ENCODE results near the gene EN2.

The EN2 gene

DNA sequence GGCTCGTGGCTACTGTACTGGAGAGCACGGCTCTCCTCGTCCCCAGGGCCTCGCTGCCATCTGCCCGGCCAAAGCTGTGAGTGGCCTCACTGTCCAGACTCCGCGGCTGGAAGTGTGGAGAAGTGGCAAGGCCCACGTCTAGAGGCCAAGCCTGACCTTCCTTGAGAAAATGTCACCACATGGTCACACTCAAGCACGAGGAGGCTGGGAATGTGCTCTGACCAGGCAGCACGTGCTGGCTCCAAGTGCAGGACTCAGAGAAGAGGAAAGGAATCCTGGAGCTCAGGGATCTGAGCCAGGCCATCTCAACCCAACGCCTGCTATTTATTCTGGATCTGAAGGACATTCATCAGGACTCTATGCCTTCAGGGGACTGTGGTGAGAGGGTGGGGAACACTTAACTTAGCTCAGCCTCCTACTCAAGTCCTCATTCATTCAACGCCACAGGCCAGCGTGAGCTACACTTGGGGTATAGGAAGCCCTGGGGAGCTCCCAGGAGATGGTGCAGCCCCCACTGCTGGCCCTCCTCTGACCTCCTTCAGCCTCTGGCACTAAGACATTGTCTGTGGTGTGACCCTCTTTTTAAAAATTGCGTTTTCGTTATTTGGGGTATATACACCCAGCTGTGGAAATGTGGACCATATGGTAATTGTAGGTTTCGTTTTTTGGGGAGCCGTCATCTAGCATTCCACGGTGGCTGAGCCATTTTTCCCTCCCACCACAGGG is 29.0 kb downstream of the EN2 start:
- in situ Hi-C loops (cut with HindIII; ENCODE audit: low sequenced_read_pairs): no loop called here
- DNase-seq (ENCODE audit: low read depth, low spot score): no peak
- no peak for TF ChIP-seq CTCF (IDR thresholded peaks at IDR 0.05; ENCODE audit: low read depth, low read length)
- H3K4me3 ChIP-seq (ENCODE audit: low read depth, low read length): no peak overlapping the region

DNA sequence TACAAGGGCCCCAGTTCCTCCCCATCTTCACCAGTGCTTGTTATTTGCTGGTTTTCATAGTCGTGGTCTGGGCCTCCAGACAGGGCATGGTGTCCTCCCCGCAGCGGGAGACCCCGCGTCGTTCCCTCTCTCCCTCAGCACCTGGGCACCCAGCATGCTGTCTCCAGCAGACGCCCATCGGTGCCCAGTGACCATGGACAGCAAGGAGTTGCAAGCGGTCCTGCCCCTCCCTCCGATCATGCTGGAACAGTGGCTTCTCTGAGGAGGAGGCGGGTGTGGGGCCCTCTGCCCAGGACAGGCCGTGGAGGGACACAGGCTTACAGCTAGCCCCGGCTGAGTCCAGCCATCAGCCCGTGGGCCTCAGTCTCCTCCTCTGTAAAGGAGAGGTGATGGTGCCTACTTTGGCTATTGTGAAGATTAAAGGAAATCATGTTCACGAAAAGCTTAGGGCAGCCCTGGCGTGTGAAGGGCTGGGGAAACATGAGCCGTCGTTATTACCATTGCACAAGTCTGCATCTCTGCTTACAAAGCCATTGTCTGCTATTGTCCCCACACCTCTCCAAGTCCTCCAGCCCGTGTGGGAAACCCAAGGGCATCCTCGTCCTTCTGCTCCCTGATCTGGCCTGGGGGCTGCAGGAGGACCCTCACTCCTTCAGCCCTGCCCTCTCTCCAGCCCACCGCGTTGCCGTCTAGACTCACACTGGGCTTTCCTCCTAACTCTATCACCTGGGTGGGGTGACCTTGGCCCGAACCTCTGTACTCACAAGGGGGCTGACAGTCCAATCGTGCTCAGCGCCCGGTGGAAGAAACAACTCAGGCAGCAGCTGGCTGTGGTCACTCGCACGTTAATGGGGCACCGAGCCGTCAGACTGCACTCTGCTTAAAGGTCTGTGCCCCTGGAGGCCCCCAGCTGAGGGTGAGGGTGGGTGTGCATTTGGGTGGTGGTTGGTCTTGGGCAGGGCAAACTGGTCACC is 29.9 kb downstream of the EN2 start:
- no peak for DNase-seq (ENCODE audit: low read depth, low spot score)
- no peak for TF ChIP-seq CTCF (IDR thresholded peaks at IDR 0.05; ENCODE audit: low read depth, low read length)
- in situ Hi-C loops (cut with HindIII; ENCODE audit: low sequenced_read_pairs): no loop called here

GRCh38 chr7:155488483-155489127 is 30.7 kb downstream of the EN2 start:
- no peak for TF ChIP-seq CTCF (IDR thresholded peaks at IDR 0.05; ENCODE audit: low read depth, low read length)
- DNase-seq (ENCODE audit: low read depth, low spot score): no peak
- H3K4me3 ChIP-seq (ENCODE audit: low read depth, low read length): no peak overlapping the region
- in situ Hi-C loops (cut with HindIII; ENCODE audit: low sequenced_read_pairs): no loop called here

More for the DNA sequence above, 29.9 kb downstream of the EN2 start:
- no peak overlapping the region for H3K4me3 ChIP-seq (ENCODE audit: low read depth, low read length)

GRCh38 chr7:155489158-155489840 is 31.4 kb downstream of the EN2 start:
- in situ Hi-C loops (cut with HindIII; ENCODE audit: low sequenced_read_pairs): no loop called here
- no peak overlapping the region for H3K4me3 ChIP-seq (ENCODE audit: low read depth, low read length)
- DNase-seq (ENCODE audit: low read depth, low spot score): no peak
- no peak for TF ChIP-seq CTCF (IDR thresholded peaks at IDR 0.05; ENCODE audit: low read depth, low read length)

GRCh38 chr7:155489862-155490696 is 32.1 kb downstream of the EN2 start:
- DNase-seq (ENCODE audit: low read depth, low spot score): no peak
- H3K4me3 ChIP-seq (ENCODE audit: low read depth, low read length): no peak overlapping the region
- in situ Hi-C loops (cut with HindIII; ENCODE audit: low sequenced_read_pairs): no loop called here
- TF ChIP-seq CTCF (IDR thresholded peaks at IDR 0.05; ENCODE audit: low read depth, low read length): no peak
